GM12891 (cell line): Measurements from ENCODE around the gene PANK2.

Experiments used
- DNase-seq: peaks from one replicate; pipeline ENCODE4 v3.0.0; 2011; ENCODE audit warnings: low spot score; ENCODE audit not compliant: insufficient read length
- FAIRE-seq: peaks from 2 replicates; lab custom pipeline; 2011; peaks lifted over from hg19 to GRCh38; lab: Jason Lieb, UNC
- PAX5 ChIP-seq: IDR thresholded peaks from 2 replicates; pipeline ENCODE4 v1.6.1; 2011; ENCODE audit warnings: low read length, moderate library complexity, mild to moderate bottlenecking; ENCODE audit not compliant: insufficient read depth, severe bottlenecking
- POLR2A ChIP-seq: IDR thresholded peaks from 2 replicates; pipeline ENCODE4 v1.6.1; 2011; ENCODE audit warnings: low read depth, low read length, control low read depth
- POLR2AphosphoS5 ChIP-seq: IDR thresholded peaks from 2 replicates; pipeline ENCODE4 v1.6.1; 2011; ENCODE audit warnings: low read depth, low read length, control low read depth
- POU2F2 ChIP-seq: IDR thresholded peaks from 2 replicates; pipeline ENCODE4 v1.6.1; 2011; ENCODE audit warnings: low read depth, mild to moderate bottlenecking, control low read depth, low read length, moderate library complexity
- SPI1 ChIP-seq: IDR thresholded peaks from 2 replicates; pipeline ENCODE4 v1.6.1; 2011; ENCODE audit warnings: low read depth, low read length, control low read depth
- TAF1 ChIP-seq: IDR thresholded peaks from 2 replicates; pipeline ENCODE4 v1.6.1; 2011; ENCODE audit warnings: low read depth, low read length, control low read depth

PANK2 gene

GRCh38 chr20:3857405-3857804, 31.8 kb upstream of the PANK2 start:
- TF ChIP-seq POLR2AphosphoS5 (no peak), POU2F2 (no peak), PAX5 (no peak), POLR2A (no peak), SPI1 (no peak), TAF1 (no peak)
- DNase-seq (no peak), FAIRE-seq (no peak)

- no peak for TF ChIP-seq POLR2AphosphoS5
- TF ChIP-seq PAX5: no peak
- no peak for TF ChIP-seq SPI1
- TF ChIP-seq TAF1: no peak
- no peak for TF ChIP-seq POLR2A
- no peak for TF ChIP-seq POU2F2
- DNase-seq (no peak), FAIRE-seq (no peak)
Observed at GRCh38 chr20:3858689-3859088, 30.5 kb upstream of the PANK2 start.

- FAIRE-seq (no peak), DNase-seq (no peak)
- TF ChIP-seq TAF1: no peak
- TF ChIP-seq POU2F2: no peak
Observed at GRCh38 chr20:3861191-3861590, 28.0 kb upstream of the PANK2 start.

GRCh38 chr20:3862333-3862732, 26.9 kb upstream of the PANK2 start:
- FAIRE-seq: no peak
- TF ChIP-seq POLR2AphosphoS5 (no peak), POLR2A (no peak), POU2F2 (no peak), TAF1 (no peak), SPI1 (no peak), PAX5 (no peak)
- no peak for DNase-seq

- FAIRE-seq: no peak
- TF ChIP-seq POLR2A: no peak
- no peak for TF ChIP-seq TAF1
- no peak for TF ChIP-seq PAX5
- no peak for TF ChIP-seq POLR2AphosphoS5
- TF ChIP-seq POU2F2: no peak
- no peak for TF ChIP-seq SPI1
- no peak for DNase-seq
Observed at GRCh38 chr20:3863317-3863716, 25.9 kb upstream of the PANK2 start.

GRCh38 chr20:3864518-3864917, 24.7 kb upstream of the PANK2 start:
- FAIRE-seq: no peak
- no peak for TF ChIP-seq POLR2AphosphoS5
- no peak for TF ChIP-seq PAX5
- no peak for TF ChIP-seq TAF1
- no peak for TF ChIP-seq SPI1
- TF ChIP-seq POU2F2: no peak
- TF ChIP-seq POLR2A: no peak
- no peak for DNase-seq

- FAIRE-seq: no peak
Observed at GRCh38 chr20:3865152-3865886, 23.9 kb upstream of the PANK2 start.

GRCh38 chr20:3865887-3866407, 23.2 kb upstream of the PANK2 start:
- TF ChIP-seq POLR2A: no peak
- no peak for TF ChIP-seq TAF1
- TF ChIP-seq PAX5: no peak
- TF ChIP-seq POLR2AphosphoS5: no peak
- no peak for TF ChIP-seq SPI1
- no peak for TF ChIP-seq POU2F2
- DNase-seq (no peak), FAIRE-seq (no peak)

More at GRCh38 chr20:3865152-3865886, 23.9 kb upstream of the PANK2 start:
- no peak for DNase-seq
- TF ChIP-seq POLR2AphosphoS5: no peak
- no peak for TF ChIP-seq POLR2A
- TF ChIP-seq POU2F2: no peak
- no peak for TF ChIP-seq TAF1
- TF ChIP-seq SPI1: no peak
- TF ChIP-seq PAX5: no peak

GRCh38 chr20:3866464-3866863, 22.7 kb upstream of the PANK2 start:
- no peak for TF ChIP-seq POU2F2
- no peak for TF ChIP-seq TAF1
- DNase-seq: no peak
- FAIRE-seq: no peak

- FAIRE-seq (no peak), DNase-seq (no peak)
- no peak for TF ChIP-seq TAF1
- TF ChIP-seq POU2F2: no peak
- TF ChIP-seq POLR2A: no peak
- TF ChIP-seq SPI1: no peak
- no peak for TF ChIP-seq PAX5
- TF ChIP-seq POLR2AphosphoS5: no peak
Observed at GRCh38 chr20:3867802-3868201, 21.4 kb upstream of the PANK2 start.
